Measurements from ENCODE around the gene BCL11B. TPM values are rescaled to one million over a fixed set of nuclear protein-coding genes. Genes with fewer than 3 reads are reported as not detected.

The BCL11B gene
- total RNA-seq, 1 donor from 2014 or later, result 0.43 TPM

DNA sequence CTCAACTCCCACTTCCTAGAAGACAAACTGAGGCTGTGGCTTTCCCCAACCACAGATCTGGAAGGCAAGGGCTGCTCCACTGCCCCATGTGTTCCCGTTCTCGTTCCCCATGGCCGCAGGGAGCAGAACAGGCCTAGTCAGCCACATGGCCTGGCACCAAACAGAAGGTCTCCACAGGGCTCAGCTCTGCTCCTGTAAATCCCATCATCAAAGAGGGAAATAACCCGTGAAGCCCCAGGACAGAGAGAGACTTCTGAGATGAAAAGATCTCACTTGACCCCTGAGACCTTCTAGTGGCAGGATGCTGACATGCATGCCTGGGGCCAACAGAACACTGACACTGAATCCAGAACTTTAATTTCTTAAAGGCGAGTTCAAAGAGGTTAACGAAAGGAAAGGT lies 68.9 kb downstream of the BCL11B start:
- no peak for DNase-seq (ENCODE audit: low spot score)
- ATAC-seq, result no peak

DNA sequence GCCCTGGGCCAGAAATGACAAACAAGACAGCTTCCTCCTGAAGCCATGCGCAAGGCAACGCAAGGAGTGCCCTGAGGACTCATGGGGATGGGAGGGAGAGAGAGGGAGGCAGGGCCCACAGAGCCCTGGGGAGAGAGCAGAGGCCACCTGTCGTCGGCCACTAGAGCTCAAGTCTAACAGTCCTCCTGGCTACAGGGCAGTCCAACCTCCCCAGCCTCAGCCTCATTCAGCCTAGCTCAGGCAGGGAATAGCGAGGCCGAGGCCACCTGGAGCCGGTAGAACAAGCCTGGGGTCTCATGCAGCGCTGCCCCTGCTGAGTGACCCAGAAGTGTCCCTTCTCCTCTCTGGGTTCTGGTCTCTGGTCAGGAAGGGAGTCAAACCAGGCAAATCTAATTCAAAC lies 69.5 kb downstream of the BCL11B start:
- DNase-seq (ENCODE audit: low spot score) (no peak), ATAC-seq (no peak)

DNA sequence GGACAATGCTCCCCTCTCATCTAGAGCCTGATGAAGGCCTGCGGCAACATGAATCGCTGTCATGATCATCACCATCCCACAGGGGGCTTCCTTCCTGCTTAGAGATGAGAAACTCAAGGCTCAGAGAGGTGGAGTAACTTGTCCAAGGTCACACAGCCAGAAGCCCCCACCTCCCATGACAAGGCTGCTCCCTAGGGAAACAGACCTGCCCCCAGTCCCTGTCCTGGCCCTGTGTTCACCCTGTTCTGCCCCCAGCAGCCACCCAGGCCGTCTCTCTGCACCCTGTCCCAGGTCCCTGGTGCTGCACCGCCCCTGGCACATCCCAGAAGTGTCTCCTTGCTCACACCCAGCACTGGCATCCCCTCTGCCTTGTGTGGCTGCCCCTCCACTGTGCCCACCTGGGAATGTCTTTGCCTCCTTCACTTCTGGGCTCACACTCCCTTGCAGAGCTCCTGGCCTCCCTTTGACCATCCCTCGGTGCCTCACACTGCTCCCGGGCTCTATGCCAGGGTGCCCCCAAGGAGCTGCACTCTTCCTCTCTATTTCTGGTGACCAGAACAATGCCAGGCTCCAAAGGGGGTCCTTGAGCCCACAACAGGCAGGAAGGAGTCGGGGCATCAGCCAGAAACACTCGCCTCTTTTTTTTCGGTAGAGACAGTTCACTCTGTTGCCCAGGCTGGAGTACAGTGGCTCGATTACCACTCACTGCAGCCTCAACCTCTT lies 70.5 kb downstream of the BCL11B start:
- DNase-seq (ENCODE audit: low spot score), result no peak
- ATAC-seq, result no peak

DNA sequence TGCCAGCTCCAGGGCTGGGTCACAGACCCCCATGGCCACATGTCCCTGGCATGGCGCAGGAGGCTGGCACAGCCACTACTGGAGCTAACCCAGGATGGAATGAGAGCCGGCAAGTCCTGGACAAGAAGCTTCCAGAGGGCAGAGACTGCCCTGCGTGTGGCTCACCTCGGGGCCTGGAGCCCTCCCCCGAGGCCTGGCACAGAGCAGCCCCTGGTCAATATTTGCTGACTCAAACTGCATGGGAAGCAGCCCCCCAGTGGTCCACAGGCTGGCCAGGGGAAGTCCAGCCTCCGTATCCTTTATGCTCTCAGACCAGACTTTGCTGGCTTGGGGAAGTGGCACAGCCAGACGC lies 71.4 kb downstream of the BCL11B start:
- no peak for DNase-seq (ENCODE audit: low spot score)

DNA sequence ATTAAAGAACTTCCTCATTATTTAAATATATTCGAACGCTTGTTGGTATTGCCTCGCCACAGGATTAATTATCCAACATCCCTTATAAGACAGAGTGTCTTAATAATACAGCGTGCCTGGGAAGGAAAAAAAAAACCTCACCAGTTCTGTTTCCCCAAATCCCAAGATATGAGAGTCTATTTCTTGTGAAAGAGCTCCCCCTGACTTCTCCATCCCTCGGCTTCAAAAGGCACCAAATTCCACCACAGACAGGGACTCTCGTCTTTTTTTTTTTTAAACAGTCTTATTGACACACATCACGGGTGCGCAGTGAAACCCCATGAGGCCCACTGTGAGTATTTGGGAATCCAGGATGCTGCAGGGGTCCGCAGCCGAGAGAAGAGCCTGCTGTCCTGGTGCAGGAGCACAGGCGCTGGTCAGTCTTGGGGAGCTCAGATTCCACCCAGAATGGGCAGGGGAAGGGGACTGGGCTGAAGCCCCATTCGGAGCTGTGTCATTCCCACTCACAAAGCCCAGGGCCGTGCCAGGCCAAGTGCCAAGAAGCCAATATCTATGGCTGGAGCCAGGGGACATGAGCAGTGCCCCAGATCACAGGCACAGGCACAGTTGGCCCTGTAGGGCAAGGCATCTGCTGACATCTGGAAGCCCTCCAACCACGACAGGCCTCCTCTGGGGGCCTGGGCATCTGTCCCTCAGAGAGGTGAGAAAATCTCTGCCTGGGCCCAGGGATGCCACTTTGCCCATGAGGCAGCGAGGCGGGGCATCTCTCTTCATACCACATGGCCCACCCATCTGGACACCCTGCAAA lies 71.9 kb downstream of the BCL11B start:
- no peak for ATAC-seq

More for the DNA sequence above, 71.4 kb downstream of the BCL11B start:
- ATAC-seq, result no peak

DNA sequence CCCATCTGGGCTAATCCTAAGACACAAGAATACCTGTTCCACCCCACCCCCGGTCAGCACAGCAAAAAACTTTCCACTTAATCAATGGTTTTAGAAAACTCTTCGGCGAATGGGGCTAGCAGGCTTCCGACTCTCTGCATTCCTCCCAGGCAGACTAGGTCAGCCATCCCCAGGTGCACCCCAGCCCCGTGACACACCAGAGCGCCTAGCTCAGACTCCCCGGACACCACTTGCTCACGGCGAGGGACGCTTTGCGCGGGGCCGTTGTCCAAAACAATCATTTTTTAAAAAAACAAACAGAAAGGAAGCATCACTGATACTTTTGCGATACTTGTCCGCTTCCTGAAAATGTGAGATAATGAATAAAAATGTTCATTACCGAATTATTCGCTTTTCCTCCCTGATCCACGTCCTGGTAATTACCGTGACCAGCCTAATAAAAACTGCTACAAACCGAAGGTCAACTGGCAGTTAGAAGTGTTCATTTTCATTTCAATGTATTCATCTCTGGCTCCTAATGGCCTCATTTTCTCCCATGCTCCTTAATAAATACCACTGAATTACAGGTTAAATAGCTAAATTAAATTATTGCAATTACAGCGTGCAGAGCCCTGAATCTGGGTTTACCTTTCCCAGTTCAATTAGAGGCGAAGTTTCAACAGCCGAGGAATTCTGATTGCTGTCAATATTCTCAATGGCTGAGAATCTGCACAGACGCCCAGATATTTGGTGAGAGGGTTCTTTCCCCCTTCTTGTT lies 73.1 kb downstream of the BCL11B start:
- DNase-seq (ENCODE audit: low spot score), result no peak
- no peak for ATAC-seq

More for the DNA sequence above, 71.9 kb downstream of the BCL11B start:
- no peak for DNase-seq (ENCODE audit: low spot score)

DNA sequence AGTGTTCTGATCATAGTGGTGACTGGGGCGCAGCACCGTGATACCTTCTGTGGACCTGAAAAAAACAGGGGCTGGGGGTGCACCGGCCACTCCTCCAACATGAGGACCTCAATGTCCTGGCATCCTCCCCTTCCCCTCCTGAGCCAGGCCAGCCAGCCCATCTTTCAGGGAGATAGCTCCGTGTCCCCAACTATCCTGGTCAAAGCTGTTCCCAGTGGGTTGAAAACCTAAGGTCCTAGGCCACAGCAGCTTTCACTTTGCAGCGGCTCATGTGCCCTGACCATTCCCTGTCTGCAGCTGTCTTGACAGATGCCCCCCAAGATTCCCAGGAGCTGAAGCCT lies 75.7 kb downstream of the BCL11B start:
- ATAC-seq (no peak), DNase-seq (ENCODE audit: low spot score) (no peak)

DNA sequence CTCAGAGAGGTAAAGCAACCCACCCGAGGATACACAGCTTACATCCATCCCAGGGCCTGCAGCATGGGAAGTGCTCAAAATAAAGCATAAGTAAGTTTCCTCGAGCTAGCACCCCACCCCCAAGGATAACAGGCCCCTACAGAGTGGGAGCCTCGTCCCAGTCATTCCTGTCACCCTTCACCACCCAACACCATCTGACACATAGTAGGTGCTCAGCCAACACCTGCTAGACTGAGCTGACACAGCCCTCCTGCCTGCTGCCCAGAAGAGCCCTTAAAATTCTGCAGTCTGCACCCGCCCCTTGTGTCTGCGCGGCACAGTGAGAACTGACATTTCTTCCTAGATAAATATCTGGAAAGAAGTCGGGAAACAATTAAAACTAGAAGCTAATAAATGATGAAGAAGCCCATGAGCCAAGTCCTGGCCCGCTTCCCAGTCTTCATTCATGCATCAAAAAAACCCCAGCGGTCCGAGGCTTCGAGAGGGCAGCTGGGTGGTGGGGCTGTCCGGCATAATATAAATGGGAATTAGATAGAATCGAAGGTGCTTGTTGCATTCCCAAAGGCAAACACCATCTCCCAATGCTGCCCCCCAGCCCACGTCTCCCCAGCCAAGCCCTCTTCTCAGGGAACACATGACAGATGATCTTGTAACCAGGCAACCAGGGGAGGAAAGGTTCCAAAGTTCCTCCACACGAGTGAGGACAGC lies 76.2 kb downstream of the BCL11B start:
- ATAC-seq (no peak), DNase-seq (ENCODE audit: low spot score) (no peak)

DNA sequence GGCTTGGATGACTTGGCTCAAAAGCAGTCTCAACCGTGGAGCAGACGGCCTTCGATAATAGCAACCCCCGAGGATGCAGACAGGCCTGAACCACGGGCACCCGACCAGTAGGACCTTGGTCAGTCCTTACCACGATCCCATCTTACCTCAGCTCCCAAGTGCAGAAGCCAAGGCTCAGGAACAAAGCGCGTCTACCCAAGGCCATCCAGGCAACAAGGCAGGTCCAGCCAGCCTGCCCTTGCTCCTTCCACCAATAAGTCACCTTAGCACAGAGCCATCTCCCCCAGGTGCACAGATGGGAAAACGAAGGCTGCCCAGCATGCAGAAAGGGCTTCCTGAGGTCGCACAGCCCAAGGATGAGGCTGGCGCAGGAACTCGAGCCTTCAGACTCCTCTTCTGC lies 77.3 kb downstream of the BCL11B start:
- DNase-seq (ENCODE audit: low spot score) (no peak), ATAC-seq (no peak)

DNA sequence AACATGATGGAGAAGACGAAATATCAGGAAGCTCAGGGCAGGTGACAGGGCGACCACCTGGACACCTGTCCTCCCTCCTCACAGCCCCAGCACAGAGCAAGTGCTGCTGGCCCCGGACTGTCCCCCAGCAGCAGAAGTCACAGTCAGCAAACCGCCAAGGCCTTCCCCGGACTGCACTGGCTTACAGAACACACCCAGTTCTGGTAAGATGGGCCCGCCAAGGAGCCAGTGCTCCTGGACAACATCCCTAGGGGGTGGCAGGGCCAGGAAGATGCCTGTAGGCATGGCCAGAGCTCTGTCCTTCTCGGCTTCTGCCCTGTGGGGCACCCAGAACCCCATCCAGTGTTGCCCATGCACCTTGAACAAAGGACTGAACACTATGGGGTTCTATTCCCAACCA lies 77.9 kb downstream of the BCL11B start:
- no peak for DNase-seq (ENCODE audit: low spot score)
- no peak for ATAC-seq

DNA sequence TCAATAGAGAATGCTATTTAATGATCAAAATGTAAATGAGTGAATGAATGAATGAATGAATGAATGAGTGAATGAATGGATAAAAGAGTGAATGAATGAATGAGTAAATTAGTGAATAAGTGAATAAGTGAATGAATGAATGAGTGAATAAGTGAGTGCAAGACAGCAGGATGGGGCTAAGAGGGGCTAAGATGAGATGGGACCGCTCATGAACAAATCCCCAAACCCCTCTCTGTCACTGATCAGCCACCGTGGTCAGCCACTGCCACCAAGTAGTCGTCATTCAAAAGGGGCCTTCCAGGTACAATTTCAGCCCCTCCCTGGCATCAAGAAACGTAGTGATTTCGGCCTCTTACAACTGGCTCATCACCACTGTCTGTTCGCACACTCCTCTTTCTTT lies 79.2 kb downstream of the BCL11B start:
- DNase-seq (ENCODE audit: low spot score) (no peak), ATAC-seq (no peak)

DNA sequence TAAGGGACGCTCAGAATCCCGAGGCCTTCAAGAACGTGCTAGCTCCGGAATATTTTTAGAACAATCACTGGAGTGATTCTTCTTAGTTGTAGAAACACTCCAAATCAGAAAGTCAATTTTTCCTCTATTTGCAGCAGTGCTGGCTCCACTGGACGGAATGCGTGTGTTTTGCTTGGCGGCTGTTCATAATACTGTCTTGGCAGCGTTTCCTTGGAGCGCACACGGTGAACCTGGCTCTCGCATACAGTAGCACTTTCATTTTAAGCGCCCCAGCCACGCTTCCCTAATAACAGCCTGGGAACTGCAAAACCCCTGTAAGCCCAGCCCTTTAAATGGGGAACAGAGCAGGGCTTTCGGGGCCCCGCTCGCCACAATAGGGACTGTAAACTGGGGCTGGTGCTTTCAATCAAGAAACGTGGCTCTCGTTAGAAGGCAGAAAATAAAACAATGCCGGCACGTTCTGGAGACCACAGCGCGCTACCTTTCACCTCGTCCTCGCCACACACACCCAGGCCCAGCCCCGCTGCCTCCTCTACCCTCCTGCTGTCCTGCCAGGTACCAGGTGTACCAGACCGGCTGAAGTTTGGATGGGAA lies 79.9 kb downstream of the BCL11B start:
- DNase-seq (ENCODE audit: low spot score) (peak; percentile 78), ATAC-seq (peak; percentile 97)

DNA sequence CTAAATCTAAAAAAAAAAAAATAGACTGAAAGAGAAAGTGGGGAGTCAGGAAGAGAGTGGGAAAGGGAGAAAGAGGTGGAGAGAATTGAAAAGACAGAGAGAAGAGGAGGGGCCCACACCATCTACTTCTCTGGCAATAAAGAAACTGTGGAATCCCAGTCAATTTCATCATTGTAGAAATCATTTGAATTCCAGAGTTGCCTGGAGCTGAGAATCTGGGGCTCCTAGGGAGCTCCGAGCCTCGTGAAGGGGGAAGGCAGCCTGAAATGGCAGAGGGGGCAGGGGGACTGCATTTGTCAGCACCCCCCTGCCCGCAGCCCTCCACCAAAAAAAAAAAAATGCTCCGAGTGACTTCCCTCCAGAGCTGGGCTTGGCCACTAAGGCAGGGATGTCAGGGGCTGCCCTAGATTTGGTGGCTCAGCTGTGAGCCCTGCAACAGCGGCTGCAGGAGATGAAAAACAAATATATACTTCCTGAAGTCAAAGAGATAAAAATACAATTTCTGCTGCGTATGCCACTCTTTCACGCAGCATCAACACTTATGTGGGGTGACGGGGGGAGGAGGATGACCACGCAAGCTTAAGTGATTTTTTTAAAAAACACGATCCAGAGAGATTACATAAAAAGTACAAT lies 80.5 kb downstream of the BCL11B start:
- no peak for DNase-seq (ENCODE audit: low spot score)
- ATAC-seq, result no peak

DNA sequence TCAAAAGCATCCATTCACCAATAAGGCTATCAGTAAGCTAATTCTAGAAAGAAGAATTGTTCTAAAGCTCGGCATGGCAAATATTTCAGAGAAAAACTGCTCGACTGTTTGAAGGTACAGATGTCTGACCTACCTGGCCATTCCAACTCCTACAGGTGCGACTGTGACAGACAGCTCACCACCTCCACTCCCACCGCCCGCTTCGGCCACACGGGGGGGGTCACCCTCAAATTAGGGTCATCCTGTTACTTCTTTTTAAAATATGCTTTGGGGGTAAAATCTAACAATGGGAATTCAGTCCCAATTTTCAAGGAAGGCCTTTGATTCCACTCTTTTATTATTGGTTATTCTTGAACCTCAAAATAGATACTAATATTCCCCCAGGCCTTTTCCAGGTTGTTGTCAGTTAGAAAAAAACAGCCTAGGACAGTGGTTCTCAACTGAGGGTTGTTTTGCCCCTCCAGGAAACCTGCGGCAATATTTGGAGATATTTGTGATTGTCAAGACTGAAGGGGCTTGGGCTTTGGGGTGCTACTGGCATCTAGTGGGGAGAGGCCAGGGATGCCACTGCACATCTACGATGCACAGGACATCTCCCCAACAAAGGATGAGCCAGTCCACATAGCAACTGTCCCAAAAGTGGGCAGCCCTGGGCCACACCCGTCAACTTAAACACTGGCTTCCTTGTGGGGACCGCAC lies 81.2 kb downstream of the BCL11B start:
- no peak for ATAC-seq

DNA sequence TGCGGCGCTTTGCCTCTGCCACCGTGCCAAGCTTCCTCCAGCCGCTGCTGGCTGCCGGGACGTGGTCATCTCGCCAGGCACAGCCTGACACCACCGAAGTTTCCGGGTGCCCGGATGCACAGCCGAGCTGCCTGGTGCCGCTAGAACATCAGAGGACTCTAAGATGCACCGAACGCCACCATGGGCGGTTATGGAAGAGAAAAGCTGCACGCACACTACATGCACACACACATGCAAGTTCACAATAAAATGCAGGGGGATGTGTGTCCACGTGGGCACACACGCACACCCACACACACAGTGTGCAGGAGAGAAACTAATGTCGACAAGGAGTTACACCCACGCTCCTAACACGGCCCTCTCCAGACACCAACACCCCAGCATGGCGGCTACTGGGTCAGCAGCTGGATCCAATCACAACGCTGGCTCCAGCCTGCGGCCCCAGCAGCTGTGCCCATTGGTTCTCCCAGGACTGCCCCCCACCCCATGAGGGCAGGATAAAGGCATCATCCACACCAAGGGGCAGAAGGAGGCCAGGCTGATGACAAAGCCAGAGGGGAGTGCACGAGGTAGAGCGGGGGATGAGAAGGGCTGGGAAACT lies 82.7 kb downstream of the BCL11B start:
- ATAC-seq (no peak), DNase-seq (ENCODE audit: low spot score) (peak; percentile 33)

More for the DNA sequence above, 81.2 kb downstream of the BCL11B start:
- DNase-seq (ENCODE audit: low spot score), result no peak

DNA sequence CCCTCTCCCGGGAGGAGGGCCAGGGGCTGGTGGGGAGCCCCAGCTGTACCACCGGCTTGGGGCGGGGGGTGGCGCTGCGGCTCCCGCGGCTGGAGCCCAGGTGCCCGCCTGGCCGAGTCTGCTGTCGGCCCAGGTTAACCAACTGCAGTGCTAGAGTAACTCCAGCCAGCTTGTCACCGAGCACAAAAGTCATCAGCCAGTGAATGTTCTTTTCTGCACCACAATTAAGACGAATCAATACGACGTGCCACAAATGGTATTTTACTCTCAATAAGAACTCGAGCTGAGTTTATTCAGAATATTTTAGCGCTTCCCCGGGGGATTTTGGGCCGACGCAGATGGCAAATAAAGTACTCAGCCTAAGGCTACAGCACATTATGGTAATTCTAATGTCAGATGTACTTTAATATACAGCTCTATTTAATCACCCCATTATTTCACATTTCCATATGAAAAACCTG lies 83.2 kb downstream of the BCL11B start:
- no peak for ATAC-seq
- peak; percentile 35 for DNase-seq (ENCODE audit: low spot score)

DNA sequence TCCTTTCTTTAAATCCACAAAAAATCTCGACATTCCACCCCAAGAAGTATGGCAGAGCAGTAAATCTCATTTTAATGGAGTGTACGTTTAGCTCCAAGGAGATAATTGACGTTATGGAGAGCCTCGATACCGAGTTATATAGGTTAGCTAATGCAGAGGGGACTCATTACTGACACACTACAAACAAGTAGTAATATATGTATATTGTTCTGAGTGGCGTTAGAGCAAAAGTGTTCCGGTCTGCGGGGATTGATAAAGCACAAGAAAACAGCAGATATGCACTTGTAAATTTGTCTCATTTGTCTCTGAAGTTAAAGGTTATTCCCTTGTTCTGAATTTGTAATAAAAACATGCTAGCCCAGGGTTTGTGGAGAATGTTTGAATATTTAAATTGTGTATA lies 84.1 kb downstream of the BCL11B start:
- ATAC-seq (no peak), DNase-seq (ENCODE audit: low spot score) (no peak)

DNA sequence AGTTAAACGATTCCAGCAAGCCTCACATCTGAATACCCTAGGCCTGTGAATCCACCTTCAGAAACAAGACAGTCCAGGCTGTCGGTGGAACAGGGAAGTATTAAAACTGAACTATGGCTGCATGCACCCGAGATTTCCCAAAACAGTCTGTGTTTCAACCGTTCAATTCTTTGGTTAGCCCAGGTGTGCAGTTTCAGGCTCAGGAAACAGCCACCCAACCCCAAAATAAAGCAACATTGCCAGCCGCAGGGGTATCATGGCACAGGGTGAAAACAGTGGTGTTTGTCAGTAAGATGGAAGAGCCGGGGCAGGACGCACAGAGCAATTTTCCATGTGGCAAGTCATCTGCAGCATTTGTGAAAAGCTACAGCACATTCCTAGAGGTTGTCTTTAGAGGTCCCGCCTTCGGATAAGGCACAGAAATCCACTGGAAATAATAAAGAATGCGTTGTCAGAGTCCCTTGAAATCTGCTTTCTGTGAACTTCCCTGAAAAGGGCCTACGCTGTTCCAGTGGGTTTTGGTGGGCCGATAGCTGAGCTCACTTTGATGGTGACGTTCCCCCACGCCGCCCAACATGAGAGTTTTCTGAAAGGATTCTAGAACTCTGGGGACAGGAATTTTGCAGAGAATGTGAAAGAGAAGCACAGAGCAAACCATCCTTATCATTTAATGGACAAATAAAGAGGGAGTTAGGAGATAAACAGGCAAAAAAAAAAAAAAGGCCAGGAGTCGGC lies 84.9 kb downstream of the BCL11B start:
- ATAC-seq, result no peak
- DNase-seq (ENCODE audit: low spot score), result no peak

All from left lobe of liver (tissue), 2 donors.